SJCRH30 (cell line): ENCODE measurements around the gene PLP1. TPM values are rescaled to one million over a fixed set of nuclear protein-coding genes. Genes with fewer than 3 reads are reported as not detected.

ENCODE experiments used
- DNase-seq, 2 experiments: peaks; one replicate each; pipeline ENCODE4 v3.0.0-alpha.2; 2015 to 2020
- H3K27ac ChIP-seq: fragments of 250-450 bp; sonication (Bioruptor Pico); 2 replicates; pipeline ENCODE4 v1.5.1; 2020; ENCODE audit warnings: mild to moderate bottlenecking, moderate library complexity
- H3K27me3 ChIP-seq: fragments of 250-450 bp; sonication (Bioruptor Pico); 2 replicates; pipeline ENCODE4 v1.5.1; 2020; ENCODE audit warnings: mild to moderate bottlenecking, moderate library complexity
- H3K36me3 ChIP-seq: fragments of 250-450 bp; sonication (Bioruptor Pico); 2 replicates; pipeline ENCODE4 v1.5.1; 2020; ENCODE audit warnings: mild to moderate bottlenecking, moderate library complexity
- H3K4me1 ChIP-seq: fragments of 250-450 bp; sonication (Bioruptor Pico); 2 replicates; pipeline ENCODE4 v1.5.1; 2020; ENCODE audit warnings: mild to moderate bottlenecking, moderate library complexity
- H3K4me3 ChIP-seq: fragments of 250-450 bp; sonication (Bioruptor Pico); 2 replicates; pipeline ENCODE4 v1.5.1; 2020; ENCODE audit warnings: mild to moderate bottlenecking, moderate library complexity
- H3K9me3 ChIP-seq: fragments of 250-450 bp; sonication (Bioruptor Pico); replicated peaks from 2 replicates; pipeline ENCODE4 v1.5.1; 2020; ENCODE audit warnings: mild to moderate bottlenecking, moderate library complexity
- total RNA-seq: library from RNA; depleted of rRNA; stranded (reverse); fragments of >200 nt; shearing (Covaris generic); gene quantifications from 2 replicates; pipeline ENCODE4 v1.2.3, GENCODE V29; 2014; rRNA removed

PLP1 gene
- not detected in 2 replicates for total RNA-seq

- Histone ChIP-seq H3K36me3 (no peaks in the 10 kb centered on the region), H3K9me3 (no peaks in the 10 kb centered on the region), H3K27ac (no peak within 1 kb of the TSS), H3K4me3 (no peak within 1 kb of the TSS), H3K27me3 (no peaks in the 10 kb centered on the region), H3K4me1 (no peaks in the 10 kb centered on the region)
- no peak for DNase-seq
Measured at GRCh38 chrX:103776546-103776945, at the start of gene PLP1. Gene PLP1, plus strand, starts transcription at chrX:103776840. Its CDS starts 156 bp downstream, at chrX:103776996.

GRCh38 chrX:103727115-103727514, 49.5 kb upstream of the PLP1 start:
- DNase-seq, result no peak
- H3K27me3 ChIP-seq, result peaks cover 38% of the 10 kb centered on the region; the same call in 1 of the 2 replicates

GRCh38 chrX:103729015-103729414, 47.6 kb upstream of the PLP1 start:
- Histone ChIP-seq H3K9me3 (no peaks in the 10 kb centered on the region), H3K4me1 (0 out of 2 replicates have a peak, but pooled peaks cover 5% of the 10 kb centered on the region), H3K4me3 (no peak overlapping the region), H3K36me3 (no peaks in the 10 kb centered on the region), H3K27ac (no peak overlapping the region), H3K27me3 (peaks cover 35% of the 10 kb centered on the region; the same call in 1 of the 2 replicates)
- DNase-seq, result no peak

More at GRCh38 chrX:103727115-103727514, 49.5 kb upstream of the PLP1 start:
- Histone ChIP-seq H3K27ac (no peak overlapping the region), H3K36me3 (no peaks in the 10 kb centered on the region), H3K9me3 (no peaks in the 10 kb centered on the region), H3K4me3 (no peak overlapping the region), H3K4me1 (0 out of 2 replicates have a peak, but pooled peaks cover 5% of the 10 kb centered on the region)

- H3K9me3 ChIP-seq, result no peaks in the 10 kb centered on the region
- H3K4me1 ChIP-seq, result 0 out of 2 replicates have a peak, but pooled peaks cover 5% of the 10 kb centered on the region
- peaks cover 32% of the 10 kb centered on the region; the same call in 1 of the 2 replicates for H3K27me3 ChIP-seq
- no peak overlapping the region for H3K27ac ChIP-seq
- DNase-seq, result no peak
- H3K4me3 ChIP-seq, result no peak overlapping the region
- no peaks in the 10 kb centered on the region for H3K36me3 ChIP-seq
Measured at GRCh38 chrX:103730147-103730795, 46.4 kb upstream of the PLP1 start.

GRCh38 chrX:103730796-103731493, 45.7 kb upstream of the PLP1 start:
- no peak overlapping the region for H3K27ac ChIP-seq

GRCh38 chrX:103733017-103733416, 43.6 kb upstream of the PLP1 start:
- Histone ChIP-seq H3K27me3 (peaks cover 18% of the 10 kb centered on the region; the same call in 1 of the 2 replicates), H3K9me3 (no peaks in the 10 kb centered on the region), H3K4me3 (no peak overlapping the region), H3K36me3 (no peaks in the 10 kb centered on the region), H3K27ac (no peak overlapping the region), H3K4me1 (0 out of 2 replicates have a peak, but pooled peaks cover 5% of the 10 kb centered on the region)
- no peak for DNase-seq

More at GRCh38 chrX:103730796-103731493, 45.7 kb upstream of the PLP1 start:
- Histone ChIP-seq H3K9me3 (no peaks in the 10 kb centered on the region), H3K4me1 (0 out of 2 replicates have a peak, but pooled peaks cover 5% of the 10 kb centered on the region), H3K36me3 (no peaks in the 10 kb centered on the region), H3K4me3 (no peak overlapping the region), H3K27me3 (peaks cover 25% of the 10 kb centered on the region; the same call in 1 of the 2 replicates)
- peak in 1 of 2 experiments; percentile 16 for DNase-seq

GRCh38 chrX:103734125-103734760, 42.4 kb upstream of the PLP1 start:
- Histone ChIP-seq H3K27ac (no peak overlapping the region), H3K27me3 (peaks cover 11% of the 10 kb centered on the region; the same call in 1 of the 2 replicates), H3K4me1 (0 out of 2 replicates have a peak, but pooled peaks cover 5% of the 10 kb centered on the region), H3K4me3 (no peak overlapping the region), H3K36me3 (no peaks in the 10 kb centered on the region), H3K9me3 (no peaks in the 10 kb centered on the region)
- no peak for DNase-seq

- no peak overlapping the region for H3K4me3 ChIP-seq
- 0 out of 2 replicates have a peak, but pooled peaks cover 4% of the 10 kb centered on the region for H3K27me3 ChIP-seq
- no peaks in the 10 kb centered on the region for H3K4me1 ChIP-seq
- H3K27ac ChIP-seq, result no peak overlapping the region
- no peaks in the 10 kb centered on the region for H3K36me3 ChIP-seq
- DNase-seq, result no peak
- no peaks in the 10 kb centered on the region for H3K9me3 ChIP-seq
Measured at GRCh38 chrX:103737696-103738095, 38.9 kb upstream of the PLP1 start.

- H3K27ac ChIP-seq, result no peak overlapping the region
- H3K4me1 ChIP-seq, result no peaks in the 10 kb centered on the region
- DNase-seq, result no peak
- no peaks in the 10 kb centered on the region for H3K9me3 ChIP-seq
- 0 out of 2 replicates have a peak, but pooled peaks cover 4% of the 10 kb centered on the region for H3K27me3 ChIP-seq
- no peak overlapping the region for H3K4me3 ChIP-seq
- H3K36me3 ChIP-seq, result no peaks in the 10 kb centered on the region
Measured at GRCh38 chrX:103739421-103739820, 37.2 kb upstream of the PLP1 start.

- DNase-seq, result no peak
- Histone ChIP-seq H3K9me3 (no peaks in the 10 kb centered on the region), H3K4me3 (no peak overlapping the region), H3K4me1 (no peaks in the 10 kb centered on the region), H3K27me3 (0 out of 2 replicates have a peak, but pooled peaks cover 4% of the 10 kb centered on the region), H3K27ac (no peak overlapping the region), H3K36me3 (no peaks in the 10 kb centered on the region)
Measured at GRCh38 chrX:103741879-103742278, 34.8 kb upstream of the PLP1 start.

GRCh38 chrX:103742339-103742738, 34.3 kb upstream of the PLP1 start:
- DNase-seq, result no peak
- Histone ChIP-seq H3K4me1 (no peaks in the 10 kb centered on the region), H3K27ac (no peak overlapping the region), H3K36me3 (no peaks in the 10 kb centered on the region), H3K9me3 (no peaks in the 10 kb centered on the region), H3K27me3 (0 out of 2 replicates have a peak, but pooled peaks cover 4% of the 10 kb centered on the region), H3K4me3 (no peak overlapping the region)

- no peak for DNase-seq
- H3K4me1 ChIP-seq, result no peaks in the 10 kb centered on the region
- no peak overlapping the region for H3K27ac ChIP-seq
- no peak overlapping the region for H3K4me3 ChIP-seq
- H3K27me3 ChIP-seq, result no peaks in the 10 kb centered on the region
- H3K9me3 ChIP-seq, result no peaks in the 10 kb centered on the region
- no peaks in the 10 kb centered on the region for H3K36me3 ChIP-seq
Measured at GRCh38 chrX:103747163-103747562, 29.5 kb upstream of the PLP1 start.

GRCh38 chrX:103754401-103754800, 22.2 kb upstream of the PLP1 start:
- H3K4me1 ChIP-seq, result no peaks in the 10 kb centered on the region
- H3K9me3 ChIP-seq, result no peaks in the 10 kb centered on the region
- H3K27me3 ChIP-seq, result no peaks in the 10 kb centered on the region
- H3K27ac ChIP-seq, result no peak overlapping the region
- no peaks in the 10 kb centered on the region for H3K36me3 ChIP-seq
- H3K4me3 ChIP-seq, result no peak overlapping the region
- no peak for DNase-seq

- H3K27me3 ChIP-seq, result no peaks in the 10 kb centered on the region
- H3K36me3 ChIP-seq, result no peaks in the 10 kb centered on the region
- no peaks in the 10 kb centered on the region for H3K4me1 ChIP-seq
- no peak overlapping the region for H3K27ac ChIP-seq
- no peak overlapping the region for H3K4me3 ChIP-seq
- no peaks in the 10 kb centered on the region for H3K9me3 ChIP-seq
- peak; percentile 47 to 65 for DNase-seq
Measured at GRCh38 chrX:103756736-103757135, 19.9 kb upstream of the PLP1 start.

GRCh38 chrX:103758555-103758954, 18.1 kb upstream of the PLP1 start:
- Histone ChIP-seq H3K36me3 (no peaks in the 10 kb centered on the region), H3K4me1 (no peaks in the 10 kb centered on the region), H3K27me3 (no peaks in the 10 kb centered on the region), H3K4me3 (no peak overlapping the region), H3K27ac (no peak overlapping the region), H3K9me3 (no peaks in the 10 kb centered on the region)
- no peak for DNase-seq
